ENCODE measurements around the gene GRID2IP. TPM values are rescaled to one million over a fixed set of nuclear protein-coding genes. Genes with fewer than 3 reads are reported as not detected.
A peak's percentile ranks its signal among the peaks of the same experiment; 100 is the strongest.

GRID2IP gene
- total RNA-seq, 1 experiment from 2014 or later = 3.0 TPM

- peak; percentile 68 for TF ChIP-seq USF2 (CRISPR knock-in tag; IDR thresholded peaks at IDR 0.05)
- peak; percentile 30; the same call in 1 of the 2 replicates for TF ChIP-seq NR2C2 (CRISPR knock-in tag; IDR thresholded peaks at IDR 0.05)
- TF ChIP-seq HMGXB4 (CRISPR knock-in tag; IDR thresholded peaks at IDR 0.05) = peak; percentile 45; the same call in 1 of the 2 replicates
- no peak for TF ChIP-seq HMGA2 (CRISPR knock-in tag; IDR thresholded peaks at IDR 0.05)
- TF ChIP-seq ZNF263 (CRISPR knock-in tag; IDR thresholded peaks at IDR 0.05; ENCODE audit: low read depth) = no peak
- peak; percentile 95 for TF ChIP-seq ZBTB21 (CRISPR knock-in tag; IDR thresholded peaks at IDR 0.05; ENCODE audit: borderline replicate concordance)
- no peak for TF ChIP-seq JAZF1 (CRISPR knock-in tag; IDR thresholded peaks at IDR 0.05)
- peak; percentile 32; the same call in 1 of the 2 replicates for TF ChIP-seq ETV6 (CRISPR knock-in tag; IDR thresholded peaks at IDR 0.05)
- TF ChIP-seq ARID4B (CRISPR knock-in tag; IDR thresholded peaks at IDR 0.05; ENCODE audit: borderline replicate concordance) = 0 out of 2 replicates have a peak, but pooled peaks have one; percentile 42
- peak; percentile 49; the same call in 1 of the 2 replicates for TF ChIP-seq FOXP4 (CRISPR knock-in tag; IDR thresholded peaks at IDR 0.05)
- no peak; the same call in 1 of the 2 replicates for TF ChIP-seq AFF4 (CRISPR knock-in tag; IDR thresholded peaks at IDR 0.05; ENCODE audit: borderline replicate concordance)
- peak; percentile 56; the same call in 1 of the 2 replicates for TF ChIP-seq E2F5 (CRISPR knock-in tag; IDR thresholded peaks at IDR 0.05)
- peak; percentile 84 for TF ChIP-seq ZNF423 (CRISPR knock-in tag; IDR thresholded peaks at IDR 0.05)
Measured at GRCh38 chr7:6577369-6578113, 26.3 kb upstream of the GRID2IP start, which contains the start of gene ZDHHC4 (continued).

Data from WTC11 (cell line).